ENCODE data around the gene TAF6.

The TAF6 gene

DNA sequence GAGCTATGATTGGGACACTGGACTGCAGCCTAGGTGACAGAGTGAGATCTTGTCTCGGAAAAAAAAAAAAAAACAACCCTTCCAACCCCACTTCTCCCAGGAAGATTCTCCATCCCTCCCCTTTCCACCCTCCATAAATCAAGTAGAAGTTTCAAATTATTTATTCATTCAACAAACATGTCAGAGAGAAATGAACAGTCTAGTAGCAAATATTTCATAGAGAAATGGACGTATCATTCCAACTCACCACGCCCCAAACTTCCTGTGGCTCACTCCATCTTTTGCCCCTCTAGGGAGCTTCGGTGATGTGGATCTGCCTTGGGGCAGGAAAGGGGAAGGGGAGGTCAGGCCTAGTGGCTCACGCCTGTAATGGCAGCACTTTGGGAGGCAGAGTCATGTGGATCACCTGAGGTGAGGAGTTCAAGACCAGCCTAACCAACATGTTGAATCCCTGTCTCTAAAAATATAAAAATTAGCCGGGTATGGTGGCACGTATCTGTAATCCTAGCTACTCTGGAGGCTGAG, 40.0 kb upstream of the TAF6 start:
- Histone ChIP-seq H3K4me3 (replicated peaks; ENCODE audit: insufficient read depth, low read length) (peak overlapping the region; percentile 79), H3K27me3 (ENCODE audit: insufficient read depth, poor library complexity, severe bottlenecking) (no peaks in the 10 kb centered on the region), H3K27ac (replicated peaks) (peak overlapping the region; percentile 65)
- no peak for TF ChIP-seq GABPA (IDR thresholded peaks at IDR 0.05; ENCODE audit: low read depth)
- no peak for TF ChIP-seq POLR2AphosphoS5 (IDR thresholded peaks at IDR 0.05; ENCODE audit: low read depth)
- TF ChIP-seq, protein P1, sequence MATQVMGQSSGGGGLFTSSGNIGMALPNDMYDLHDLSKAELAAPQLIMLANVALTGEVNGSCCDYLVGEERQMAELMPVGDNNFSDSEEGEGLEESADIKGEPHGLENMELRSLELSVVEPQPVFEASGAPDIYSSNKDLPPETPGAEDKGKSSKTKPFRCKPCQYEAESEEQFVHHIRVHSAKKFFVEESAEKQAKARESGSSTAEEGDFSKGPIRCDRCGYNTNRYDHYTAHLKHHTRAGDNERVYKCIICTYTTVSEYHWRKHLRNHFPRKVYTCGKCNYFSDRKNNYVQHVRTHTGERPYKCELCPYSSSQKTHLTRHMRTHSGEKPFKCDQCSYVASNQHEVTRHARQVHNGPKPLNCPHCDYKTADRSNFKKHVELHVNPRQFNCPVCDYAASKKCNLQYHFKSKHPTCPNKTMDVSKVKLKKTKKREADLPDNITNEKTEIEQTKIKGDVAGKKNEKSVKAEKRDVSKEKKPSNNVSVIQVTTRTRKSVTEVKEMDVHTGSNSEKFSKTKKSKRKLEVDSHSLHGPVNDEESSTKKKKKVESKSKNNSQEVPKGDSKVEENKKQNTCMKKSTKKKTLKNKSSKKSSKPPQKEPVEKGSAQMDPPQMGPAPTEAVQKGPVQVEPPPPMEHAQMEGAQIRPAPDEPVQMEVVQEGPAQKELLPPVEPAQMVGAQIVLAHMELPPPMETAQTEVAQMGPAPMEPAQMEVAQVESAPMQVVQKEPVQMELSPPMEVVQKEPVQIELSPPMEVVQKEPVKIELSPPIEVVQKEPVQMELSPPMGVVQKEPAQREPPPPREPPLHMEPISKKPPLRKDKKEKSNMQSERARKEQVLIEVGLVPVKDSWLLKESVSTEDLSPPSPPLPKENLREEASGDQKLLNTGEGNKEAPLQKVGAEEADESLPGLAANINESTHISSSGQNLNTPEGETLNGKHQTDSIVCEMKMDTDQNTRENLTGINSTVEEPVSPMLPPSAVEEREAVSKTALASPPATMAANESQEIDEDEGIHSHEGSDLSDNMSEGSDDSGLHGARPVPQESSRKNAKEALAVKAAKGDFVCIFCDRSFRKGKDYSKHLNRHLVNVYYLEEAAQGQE (IDR thresholded peaks at IDR 0.05; ENCODE audit: insufficient replicate concordance, low read depth): no peak
- TF ChIP-seq SPI1 (IDR thresholded peaks at IDR 0.05; ENCODE audit: borderline replicate concordance, low read depth): no peak
- TF ChIP-seq, protein P2, sequence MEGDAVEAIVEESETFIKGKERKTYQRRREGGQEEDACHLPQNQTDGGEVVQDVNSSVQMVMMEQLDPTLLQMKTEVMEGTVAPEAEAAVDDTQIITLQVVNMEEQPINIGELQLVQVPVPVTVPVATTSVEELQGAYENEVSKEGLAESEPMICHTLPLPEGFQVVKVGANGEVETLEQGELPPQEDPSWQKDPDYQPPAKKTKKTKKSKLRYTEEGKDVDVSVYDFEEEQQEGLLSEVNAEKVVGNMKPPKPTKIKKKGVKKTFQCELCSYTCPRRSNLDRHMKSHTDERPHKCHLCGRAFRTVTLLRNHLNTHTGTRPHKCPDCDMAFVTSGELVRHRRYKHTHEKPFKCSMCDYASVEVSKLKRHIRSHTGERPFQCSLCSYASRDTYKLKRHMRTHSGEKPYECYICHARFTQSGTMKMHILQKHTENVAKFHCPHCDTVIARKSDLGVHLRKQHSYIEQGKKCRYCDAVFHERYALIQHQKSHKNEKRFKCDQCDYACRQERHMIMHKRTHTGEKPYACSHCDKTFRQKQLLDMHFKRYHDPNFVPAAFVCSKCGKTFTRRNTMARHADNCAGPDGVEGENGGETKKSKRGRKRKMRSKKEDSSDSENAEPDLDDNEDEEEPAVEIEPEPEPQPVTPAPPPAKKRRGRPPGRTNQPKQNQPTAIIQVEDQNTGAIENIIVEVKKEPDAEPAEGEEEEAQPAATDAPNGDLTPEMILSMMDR (IDR thresholded peaks at IDR 0.05; ENCODE audit: insufficient read depth, low read length): no peak
- peak in 1 of 2 experiments; percentile 43 for DNase-seq (ENCODE audit: low read depth in 1 of 2, low spot score in 1 of 2)

DNA sequence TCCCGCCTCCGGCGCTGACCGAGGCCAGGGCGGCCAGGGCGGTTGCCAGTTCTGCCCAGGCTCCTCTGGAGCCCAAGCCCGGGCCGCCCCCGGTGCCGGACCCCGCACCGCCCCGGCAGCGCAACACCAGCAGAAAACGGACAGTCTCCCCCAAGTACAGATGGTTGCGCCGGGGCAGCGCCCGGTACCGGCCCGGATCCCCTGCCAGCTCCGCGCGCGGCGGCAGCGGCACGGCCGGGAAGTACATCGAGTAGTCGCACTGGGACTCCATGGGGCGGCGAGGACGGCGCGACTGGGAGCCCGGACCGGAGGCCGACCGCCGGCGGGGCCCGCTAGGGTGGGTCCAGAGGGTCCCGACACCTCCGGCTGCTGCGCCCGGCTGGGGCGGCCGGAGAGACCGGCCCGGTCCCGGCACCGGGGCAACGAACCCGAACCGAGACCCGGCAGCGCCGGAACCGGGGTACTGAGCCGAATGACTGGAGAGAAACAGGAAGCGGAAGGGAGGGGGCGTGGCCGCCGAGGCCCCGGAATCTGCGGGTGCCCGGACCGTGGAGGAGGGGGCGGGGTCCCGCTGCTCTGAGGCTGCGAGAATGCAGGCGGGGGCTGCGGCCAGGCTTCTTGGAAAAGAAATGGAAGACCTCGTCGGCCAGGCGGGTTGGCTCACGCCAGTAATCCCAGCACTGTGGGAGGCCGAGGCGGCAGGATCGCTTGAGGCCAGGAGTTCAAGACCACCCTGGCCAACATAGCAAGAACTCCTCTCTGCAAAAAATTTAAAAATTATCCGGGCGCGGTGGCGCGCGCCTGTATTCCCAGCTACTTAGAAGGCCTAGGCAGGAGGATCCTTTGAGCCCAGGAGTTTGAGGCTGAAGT, 39.3 kb upstream of the TAF6 start, which contains the start of gene TRAPPC14:
Gene TRAPPC14, minus strand, starts transcription at position 495 of the 870 bp plus-strand sequence. Its CDS starts 224 bp downstream, at position 271.
- DNase-seq (ENCODE audit: low read depth in 1 of 2, low spot score in 1 of 2): peak; percentile 65 to 93
- no peaks in the 10 kb centered on the region for H3K27me3 ChIP-seq (ENCODE audit: insufficient read depth, poor library complexity, severe bottlenecking)
- peak; percentile 36 for TF ChIP-seq POLR2AphosphoS5 (IDR thresholded peaks at IDR 0.05; ENCODE audit: low read depth)
- TF ChIP-seq, protein P2 (IDR thresholded peaks at IDR 0.05; ENCODE audit: insufficient read depth, low read length): no peak
- peak; percentile 81 for TF ChIP-seq GABPA (IDR thresholded peaks at IDR 0.05; ENCODE audit: low read depth)
- TF ChIP-seq, protein P1 (IDR thresholded peaks at IDR 0.05; ENCODE audit: insufficient replicate concordance, low read depth): no peak
- TF ChIP-seq SPI1 (IDR thresholded peaks at IDR 0.05; ENCODE audit: borderline replicate concordance, low read depth): peak; percentile 79
- H3K27ac ChIP-seq (replicated peaks): peak within 1 kb of the TSS; percentile 65
- peak within 1 kb of the TSS; percentile 79 for H3K4me3 ChIP-seq (replicated peaks; ENCODE audit: insufficient read depth, low read length)

DNA sequence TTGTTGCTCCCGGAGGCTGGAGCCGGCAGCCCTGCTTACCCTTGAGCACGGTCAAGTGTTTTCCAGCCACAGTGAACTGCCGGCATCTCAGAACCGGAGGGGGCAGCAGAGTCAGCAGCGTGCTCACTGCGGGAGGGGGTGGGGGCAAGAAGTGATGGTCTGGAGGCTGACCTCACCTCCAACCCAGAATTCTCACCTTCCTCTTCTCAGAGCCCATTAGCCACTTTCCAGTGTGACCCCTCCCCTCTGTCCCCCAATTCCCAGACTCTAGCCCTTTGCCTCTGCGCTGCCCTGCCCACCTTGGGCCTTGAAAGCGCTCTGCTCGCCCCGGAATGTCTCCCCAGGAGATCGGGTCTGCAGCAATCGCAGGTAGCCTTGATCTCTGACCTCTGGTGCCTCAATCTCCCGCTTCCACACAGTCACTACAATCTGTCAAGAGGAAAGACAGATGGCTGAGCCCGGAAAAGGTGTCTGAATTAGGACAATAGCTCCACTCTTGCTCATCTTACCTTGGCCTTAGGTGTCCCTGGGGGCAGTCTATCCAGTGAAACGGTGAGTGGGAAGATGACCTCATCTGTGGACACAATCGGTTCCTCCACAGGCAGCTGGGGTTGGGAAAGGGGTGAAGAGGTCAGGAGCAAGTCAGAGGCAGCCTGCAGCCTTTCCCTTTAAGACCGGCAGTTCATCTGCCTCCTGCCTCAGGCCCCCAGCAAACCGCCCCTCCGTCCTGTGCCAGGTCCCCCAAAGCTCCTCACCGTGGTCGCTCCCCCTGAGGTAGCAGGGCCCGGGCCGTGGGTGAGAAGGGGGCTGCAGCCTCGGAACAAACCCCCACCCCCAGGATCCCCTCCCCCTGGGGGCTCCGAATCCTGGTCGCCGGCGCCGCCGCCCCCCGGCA, 38.4 kb upstream of the TAF6 start:
- Histone ChIP-seq H3K27ac (replicated peaks) (peak overlapping the region; percentile 65), H3K4me3 (replicated peaks; ENCODE audit: insufficient read depth, low read length) (peak overlapping the region; percentile 79), H3K27me3 (ENCODE audit: insufficient read depth, poor library complexity, severe bottlenecking) (no peaks in the 10 kb centered on the region)
- DNase-seq (ENCODE audit: low read depth in 1 of 2, low spot score in 1 of 2): peak; percentile 50 to 59
- TF ChIP-seq, protein P2 (IDR thresholded peaks at IDR 0.05; ENCODE audit: insufficient read depth, low read length): no peak
- TF ChIP-seq SPI1 (IDR thresholded peaks at IDR 0.05; ENCODE audit: borderline replicate concordance, low read depth): no peak

Measured in HL-60 (cell line).